HEK293 (cell line): ENCODE data around the gene RPP25L.

ENCODE experiments used
- CTCF ChIA-PET: fragments of 350-600 bp; formaldehyde crosslinking; extraction: SDS; loops from one replicate; lab custom pipeline; 2021; ENCODE audit warnings: antibody characterized with exemption; lab: Yijun Ruan, JAX
- POLR2A ChIA-PET: fragments of 300-600 bp; formaldehyde crosslinking; extraction: SDS; loops from one replicate; lab custom pipeline; 2020; ENCODE audit warnings: antibody characterized with exemption, inconsistent platforms; lab: Yijun Ruan, JAX
- H3K27ac ChIP-seq: fragments of 200-500 bp; sonication (Bioruptor generic); 2 replicates; pipeline ENCODE4 v1.5.1; 2014; ENCODE audit warnings: low read depth, low read length, control low read depth, inconsistent platforms; ENCODE audit errors: extremely low read depth
- H3K36me3 ChIP-seq, 2 experiments: fragments of 200-500 bp in 1 of 2; sonication (Bioruptor generic) in 1 of 2; 1 replicate in 1 of 2; 2 replicates in 1 of 2; pipeline ENCODE4 v1.5.1; 2014 to 2017; ENCODE audit warnings: inconsistent platforms in 2 of 2, low read length in 2 of 2; ENCODE audit not compliant: control insufficient read depth in 2 of 2, insufficient read depth in 1 of 2
- H3K4me1 ChIP-seq: fragments of 200-500 bp; sonication (Bioruptor generic); 2 replicates; pipeline ENCODE4 v1.5.1; 2014; ENCODE audit warnings: mild to moderate bottlenecking, low read length, inconsistent platforms; ENCODE audit not compliant: control insufficient read depth, insufficient read depth
- H3K4me3 ChIP-seq: 2 replicates; pipeline ENCODE4 v1.5.1; 2011; ENCODE audit warnings: low read depth, mild to moderate bottlenecking, control low read depth, low read length, moderate library complexity
- H3K9me3 ChIP-seq: fragments of 200-500 bp; sonication (Bioruptor generic); 2 replicates; pipeline ENCODE4 v1.5.1; 2014; ENCODE audit warnings: low read depth, low read length, inconsistent platforms; ENCODE audit not compliant: control insufficient read depth, insufficient read depth
- ATF2 ChIP-seq: fragments of 450-650 bp; formaldehyde crosslinking; IDR thresholded peaks from 2 replicates; pipeline ENCODE4 v1.5.1; 2016; ENCODE audit warnings: missing biosample characterization, missing genetic modification characterization, low read depth
- GFI1B ChIP-seq: fragments of 450-650 bp; formaldehyde crosslinking; IDR thresholded peaks from 2 replicates; pipeline ENCODE4 v1.5.1; 2016; ENCODE audit warnings: missing biosample characterization, missing genetic modification characterization
- HIC1 ChIP-seq: fragments of 450-650 bp; formaldehyde crosslinking; IDR thresholded peaks from 2 replicates; pipeline ENCODE4 v1.5.1; 2016; ENCODE audit warnings: missing biosample characterization, missing genetic modification characterization
- PRDM1 ChIP-seq: fragments of 450-650 bp; formaldehyde crosslinking; IDR thresholded peaks from 2 replicates; pipeline ENCODE4; 2016; ENCODE audit warnings: missing biosample characterization, missing genetic modification characterization
- SP3 ChIP-seq: fragments of 450-650 bp; formaldehyde crosslinking; IDR thresholded peaks from 2 replicates; pipeline ENCODE4 v1.5.1; 2016; ENCODE audit warnings: missing biosample characterization, missing genetic modification characterization
- ZBTB48 ChIP-seq: fragments of 450-650 bp; formaldehyde crosslinking; IDR thresholded peaks from 2 replicates; pipeline ENCODE4 v1.5.1; 2016; ENCODE audit warnings: missing biosample characterization, missing genetic modification characterization
- ZFP37 ChIP-seq: fragments of 450-650 bp; formaldehyde crosslinking; IDR thresholded peaks from 2 replicates; pipeline ENCODE4 v1.5.1; 2016; ENCODE audit warnings: missing biosample characterization, missing genetic modification characterization
- ZNF121 ChIP-seq: fragments of 450-650 bp; formaldehyde crosslinking; IDR thresholded peaks from 2 replicates; pipeline ENCODE4 v1.5.1; 2016; ENCODE audit warnings: missing biosample characterization, missing genetic modification characterization
- ZNF214 ChIP-seq: fragments of 450-650 bp; formaldehyde crosslinking; IDR thresholded peaks from 2 replicates; pipeline ENCODE4 v1.5.1; 2017; ENCODE audit warnings: missing biosample characterization, mild to moderate bottlenecking, missing genetic modification characterization, borderline replicate concordance
- ZNF362 ChIP-seq: fragments of 450-650 bp; formaldehyde crosslinking; IDR thresholded peaks from 2 replicates; pipeline ENCODE4 v1.5.1; 2016; ENCODE audit warnings: missing biosample characterization, missing genetic modification characterization
- ZNF548 ChIP-seq: fragments of 450-650 bp; formaldehyde crosslinking; IDR thresholded peaks from 2 replicates; pipeline ENCODE4 v1.5.1; 2016; ENCODE audit warnings: missing biosample characterization, missing genetic modification characterization
- ZNF558 ChIP-seq: fragments of 450-650 bp; formaldehyde crosslinking; IDR thresholded peaks from 2 replicates; pipeline ENCODE4 v1.5.1; 2016; ENCODE audit warnings: missing biosample characterization, missing genetic modification characterization
- ZNF621 ChIP-seq: fragments of 450-650 bp; formaldehyde crosslinking; IDR thresholded peaks from 2 replicates; pipeline ENCODE4 v1.5.1; 2017; ENCODE audit warnings: missing biosample characterization, missing genetic modification characterization
- ZNF624 ChIP-seq: fragments of 450-650 bp; formaldehyde crosslinking; IDR thresholded peaks from 2 replicates; pipeline ENCODE4 v1.5.1; 2017; ENCODE audit warnings: missing biosample characterization, missing genetic modification characterization
- ZNF629 ChIP-seq: fragments of 450-650 bp; formaldehyde crosslinking; IDR thresholded peaks from 2 replicates; pipeline ENCODE4 v1.5.1; 2017; ENCODE audit warnings: missing biosample characterization, missing genetic modification characterization
- ZNF768 ChIP-seq: fragments of 450-650 bp; formaldehyde crosslinking; IDR thresholded peaks from 2 replicates; pipeline ENCODE4 v1.5.1; 2018; ENCODE audit warnings: missing biosample characterization, mild to moderate bottlenecking, missing genetic modification characterization
- ZXDB ChIP-seq: fragments of 450-650 bp; formaldehyde crosslinking; IDR thresholded peaks from 2 replicates; pipeline ENCODE4 v1.5.1; 2016; ENCODE audit warnings: missing biosample characterization, missing genetic modification characterization
- TF ChIP-seq, protein P1 (sequence below): IDR thresholded peaks from 2 replicates; pipeline ENCODE4 v1.6.1; 2011; ENCODE audit warnings: mild to moderate bottlenecking, low read depth, low read length, borderline replicate concordance
- TF ChIP-seq, protein P2 (sequence below): fragments of 450-650 bp; formaldehyde crosslinking; IDR thresholded peaks from 2 replicates; pipeline ENCODE4 v1.5.1; 2016; ENCODE audit warnings: missing biosample characterization, missing genetic modification characterization
- TF ChIP-seq, protein P3 (sequence below): fragments of 450-650 bp; formaldehyde crosslinking; IDR thresholded peaks from 2 replicates; pipeline ENCODE4 v1.5.1; 2016; ENCODE audit warnings: missing biosample characterization, missing genetic modification characterization
- TF ChIP-seq, protein P4 (sequence below): fragments of 450-650 bp; IDR thresholded peaks from 2 replicates; pipeline ENCODE4 v1.5.1; 2018; ENCODE audit warnings: missing biosample characterization, mild to moderate bottlenecking, missing genetic modification characterization
- TF ChIP-seq, protein P5 (sequence below): fragments of 450-650 bp; formaldehyde crosslinking; IDR thresholded peaks from 2 replicates; pipeline ENCODE4 v1.5.1; 2016; ENCODE audit warnings: missing biosample characterization, missing genetic modification characterization

RPP25L gene

DNA sequence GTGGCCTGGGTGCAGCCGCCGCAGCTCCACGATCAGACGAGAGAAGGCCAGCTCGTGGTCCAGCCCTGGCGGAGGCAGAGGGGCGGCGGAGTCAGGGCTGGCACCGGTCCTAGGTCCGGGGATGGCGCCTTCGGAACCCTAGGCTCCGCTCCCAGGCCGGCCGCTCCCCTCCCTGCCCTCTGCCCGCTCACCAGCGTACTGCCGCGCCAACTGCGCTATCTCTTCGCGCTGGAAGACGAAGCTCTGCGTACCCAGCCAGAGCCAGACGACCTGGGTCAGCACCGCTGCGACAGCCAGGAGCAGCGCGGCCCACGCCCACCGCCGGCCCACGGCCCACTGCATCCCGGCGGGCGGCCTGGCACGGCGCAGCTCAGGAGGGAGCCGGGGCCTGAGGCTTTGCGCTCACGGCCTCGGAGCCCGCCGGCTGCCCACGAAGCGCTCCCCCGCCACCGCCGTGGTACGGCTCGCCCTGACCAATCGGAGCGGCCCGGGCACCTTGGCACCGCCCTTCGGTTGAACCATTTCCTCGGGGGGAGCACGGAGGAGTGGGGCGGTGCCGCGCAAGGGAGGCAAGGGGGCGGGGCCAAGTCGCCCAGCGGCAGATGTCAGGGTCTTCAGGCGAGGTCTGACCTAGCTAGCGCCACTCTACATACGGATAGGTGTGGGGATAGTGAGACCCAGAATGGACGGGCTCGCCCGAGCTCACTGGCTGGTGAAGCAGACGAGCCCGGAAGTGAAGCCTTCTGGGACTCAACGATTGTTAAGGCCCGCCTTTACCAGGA is 25.6 kb upstream of the RPP25L start, which contains the start of gene SIGMAR1:
TSS of gene SIGMAR1 (minus strand) at position 432 of the 782 bp plus-strand sequence. CDS start at position 342, 90 bp downstream.
- CTCF ChIA-PET: interaction anchor here (0.9 to 8.3 kb wide), 8 partner anchors 10 to 258 kb away, joined by 3 to 164 read pairs (median 8); partner anchors contain the start of genes GALT, IL11RA and RPP25L
- H3K27ac ChIP-seq: peak within 1 kb of the TSS; percentile 77
- H3K4me1 ChIP-seq: no peaks in the 10 kb centered on the region
- H3K36me3 ChIP-seq: peaks cover 0 to 15% of the 10 kb centered on the region in 2 experiments; a peak in 2 of 3 replicates
- POLR2A ChIA-PET: interaction anchor here (0.8 to 7.0 kb wide), 15 partner anchors 8 to 1613 kb away, joined by 3 to 90 read pairs (median 6); partner anchors contain the start of genes ARID3C, DCTN3, DNAJA1 and GALT
- no peaks in the 10 kb centered on the region for H3K9me3 ChIP-seq
- H3K4me3 ChIP-seq: peak within 1 kb of the TSS; percentile 67
- TF ChIP-seq ZNF558 (tag by site-specific recombination) (no peak), ZBTB48 (tag by site-specific recombination) (no peak), ZNF629 (no peak), ZNF624 (tag by site-specific recombination) (no peak), SP3 (tag by site-specific recombination) (peak; percentile 90), HIC1 (tag by site-specific recombination) (peak; percentile 88), ZNF768 (tag by site-specific recombination) (no peak), GFI1B (no peak), ZNF214 (tag by site-specific recombination) (no peak), ZNF548 (tag by site-specific recombination) (no peak), ATF2 (no peak), ZNF121 (tag by site-specific recombination) (no peak), ZXDB (tag by site-specific recombination) (0 out of 2 replicates have a peak, but pooled peaks have one; percentile 33), PRDM1 (tag by site-specific recombination) (no peak), ZFP37 (no peak), ZNF621 (tag by site-specific recombination) (no peak), ZNF362 (tag by site-specific recombination) (no peak)
- TF ChIP-seq, protein P1, sequence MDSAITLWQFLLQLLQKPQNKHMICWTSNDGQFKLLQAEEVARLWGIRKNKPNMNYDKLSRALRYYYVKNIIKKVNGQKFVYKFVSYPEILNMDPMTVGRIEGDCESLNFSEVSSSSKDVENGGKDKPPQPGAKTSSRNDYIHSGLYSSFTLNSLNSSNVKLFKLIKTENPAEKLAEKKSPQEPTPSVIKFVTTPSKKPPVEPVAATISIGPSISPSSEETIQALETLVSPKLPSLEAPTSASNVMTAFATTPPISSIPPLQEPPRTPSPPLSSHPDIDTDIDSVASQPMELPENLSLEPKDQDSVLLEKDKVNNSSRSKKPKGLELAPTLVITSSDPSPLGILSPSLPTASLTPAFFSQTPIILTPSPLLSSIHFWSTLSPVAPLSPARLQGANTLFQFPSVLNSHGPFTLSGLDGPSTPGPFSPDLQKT: no peak
- TF ChIP-seq, protein P2, sequence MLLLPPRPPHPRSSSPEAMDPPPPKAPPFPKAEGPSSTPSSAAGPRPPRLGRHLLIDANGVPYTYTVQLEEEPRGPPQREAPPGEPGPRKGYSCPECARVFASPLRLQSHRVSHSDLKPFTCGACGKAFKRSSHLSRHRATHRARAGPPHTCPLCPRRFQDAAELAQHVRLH (tag by site-specific recombination): no peak
- TF ChIP-seq, protein P3, sequence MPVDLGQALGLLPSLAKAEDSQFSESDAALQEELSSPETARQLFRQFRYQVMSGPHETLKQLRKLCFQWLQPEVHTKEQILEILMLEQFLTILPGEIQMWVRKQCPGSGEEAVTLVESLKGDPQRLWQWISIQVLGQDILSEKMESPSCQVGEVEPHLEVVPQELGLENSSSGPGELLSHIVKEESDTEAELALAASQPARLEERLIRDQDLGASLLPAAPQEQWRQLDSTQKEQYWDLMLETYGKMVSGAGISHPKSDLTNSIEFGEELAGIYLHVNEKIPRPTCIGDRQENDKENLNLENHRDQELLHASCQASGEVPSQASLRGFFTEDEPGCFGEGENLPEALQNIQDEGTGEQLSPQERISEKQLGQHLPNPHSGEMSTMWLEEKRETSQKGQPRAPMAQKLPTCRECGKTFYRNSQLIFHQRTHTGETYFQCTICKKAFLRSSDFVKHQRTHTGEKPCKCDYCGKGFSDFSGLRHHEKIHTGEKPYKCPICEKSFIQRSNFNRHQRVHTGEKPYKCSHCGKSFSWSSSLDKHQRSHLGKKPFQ (tag by site-specific recombination): no peak
- TF ChIP-seq, protein P4, sequence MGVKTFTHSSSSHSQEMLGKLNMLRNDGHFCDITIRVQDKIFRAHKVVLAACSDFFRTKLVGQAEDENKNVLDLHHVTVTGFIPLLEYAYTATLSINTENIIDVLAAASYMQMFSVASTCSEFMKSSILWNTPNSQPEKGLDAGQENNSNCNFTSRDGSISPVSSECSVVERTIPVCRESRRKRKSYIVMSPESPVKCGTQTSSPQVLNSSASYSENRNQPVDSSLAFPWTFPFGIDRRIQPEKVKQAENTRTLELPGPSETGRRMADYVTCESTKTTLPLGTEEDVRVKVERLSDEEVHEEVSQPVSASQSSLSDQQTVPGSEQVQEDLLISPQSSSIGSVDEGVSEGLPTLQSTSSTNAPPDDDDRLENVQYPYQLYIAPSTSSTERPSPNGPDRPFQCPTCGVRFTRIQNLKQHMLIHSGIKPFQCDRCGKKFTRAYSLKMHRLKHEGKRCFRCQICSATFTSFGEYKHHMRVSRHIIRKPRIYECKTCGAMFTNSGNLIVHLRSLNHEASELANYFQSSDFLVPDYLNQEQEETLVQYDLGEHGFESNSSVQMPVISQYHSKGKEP (tag by site-specific recombination): no peak
- TF ChIP-seq, protein P5, sequence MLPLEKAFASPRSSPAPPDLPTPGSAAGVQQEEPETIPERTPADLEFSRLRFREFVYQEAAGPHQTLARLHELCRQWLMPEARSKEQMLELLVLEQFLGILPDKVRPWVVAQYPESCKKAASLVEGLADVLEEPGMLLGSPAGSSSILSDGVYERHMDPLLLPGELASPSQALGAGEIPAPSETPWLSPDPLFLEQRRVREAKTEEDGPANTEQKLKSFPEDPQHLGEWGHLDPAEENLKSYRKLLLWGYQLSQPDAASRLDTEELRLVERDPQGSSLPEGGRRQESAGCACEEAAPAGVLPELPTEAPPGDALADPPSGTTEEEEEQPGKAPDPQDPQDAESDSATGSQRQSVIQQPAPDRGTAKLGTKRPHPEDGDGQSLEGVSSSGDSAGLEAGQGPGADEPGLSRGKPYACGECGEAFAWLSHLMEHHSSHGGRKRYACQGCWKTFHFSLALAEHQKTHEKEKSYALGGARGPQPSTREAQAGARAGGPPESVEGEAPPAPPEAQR (tag by site-specific recombination): no peak
